Thyroid gland (tissue), 4 donors: ENCODE data around the gene ACSM6. TPM values are rescaled to one million over a fixed set of nuclear protein-coding genes. Genes with fewer than 3 reads are reported as not detected.
A peak's percentile ranks its signal among the peaks of the same experiment; 100 is the strongest.

Experiments
- DNase-seq, 2 donors: peaks; one replicate each; pipeline ENCODE4 v3.0.0-alpha.2; 2019
- H3K27ac ChIP-seq, 3 donors: fragments of 200-600 bp; sonication (generic); 1 replicate in 2 of 3; 2 replicates in 1 of 3; pipeline ENCODE4 v1.5.1; 2016 to 2019; ENCODE audit warnings: mild to moderate bottlenecking in 1 of 3, moderate library complexity in 1 of 3
- H3K27me3 ChIP-seq: fragments of 200-600 bp; sonication (generic); one replicate; pipeline ENCODE4 v1.5.1; 2019
- H3K36me3 ChIP-seq, 2 donors: fragments of 200-600 bp; sonication (generic); one replicate each; pipeline ENCODE4 v1.5.1; 2016 to 2019
- H3K4me1 ChIP-seq, 2 donors: fragments of 200-600 bp; sonication (generic); one replicate each; pipeline ENCODE4 v1.5.1; 2017 to 2019
- H3K4me3 ChIP-seq, 3 donors: fragments of 200-600 bp; sonication (generic); replicated peaks in 1 of 3; 1 replicate in 2 of 3; 2 replicates in 1 of 3; pipeline ENCODE4 v1.5.1; 2016; ENCODE audit warnings: mild to moderate bottlenecking in 1 of 3
- H3K9me3 ChIP-seq: fragments of 200-600 bp; sonication (generic); one replicate; pipeline ENCODE4 v1.5.1; 2017
- POLR2A ChIP-seq, 2 donors: fragments of 450-650 bp; IDR thresholded peaks; one replicate each; pipeline ENCODE4 v1.6.1; 2017; ENCODE audit warnings: antibody characterized with exemption in 2 of 2, mild to moderate bottlenecking in 2 of 2, moderate library complexity in 1 of 2
- WGBS, 2 donors: methylation state at CpG; one replicate each; pipeline ENCODE4 v1.1.5; 2017; 5-methylcytosine and 5-hydroxymethylcytosine counted together
- intact Hi-C: fragments of 100-400 bp; cut with DNase I; formaldehyde crosslinking; loops from one replicate; pipeline ENCODE4 v1.15.1; 2023
- total RNA-seq, 4 donors: library from RNA; depleted of rRNA; stranded (reverse); fragments of >200 nt; gene quantifications; one replicate each; pipeline ENCODE4 v1.2.3, GENCODE V29; 2016
- TF ChIP-seq, protein P1 (sequence below), 6 experiments: fragments of 200-600 bp in 3 of 6; fragments of 450-650 bp in 3 of 6; sonication (generic) in 3 of 6; IDR thresholded peaks; one replicate each; pipeline ENCODE4 v1.5.1; 2016 to 2019; ENCODE audit warnings: antibody characterized with exemption in 6 of 6, mild to moderate bottlenecking in 2 of 6, inconsistent platforms in 1 of 6, moderate library complexity in 1 of 6

Gene ACSM6
- total RNA-seq, 4 donors from 2014 or later: 0.54 to 0.63 (median 0.56) TPM; not detected in 1

GRCh38 chr10:95254629-95255028 is 60.6 kb downstream of the ACSM6 start:
- 86 to 90% methylated on average over 3 of the region's 3 CpGs for WGBS, 2 donors
- no peak overlapping the region for H3K4me3 ChIP-seq
- no peaks in the 10 kb centered on the region for H3K9me3 ChIP-seq
- TF ChIP-seq POLR2A (IDR thresholded peaks at IDR 0.05): no peak
- peak overlapping the region in 1 of 3 donors; percentile 6 for H3K27ac ChIP-seq
- intact Hi-C loops: no loop called here
- H3K36me3 ChIP-seq: peaks cover 8 to 12% of the 10 kb centered on the region in 2 donors
- H3K4me1 ChIP-seq: no peaks in the 10 kb centered on the region
- H3K27me3 ChIP-seq: no peaks in the 10 kb centered on the region
- no peak for DNase-seq

DNA sequence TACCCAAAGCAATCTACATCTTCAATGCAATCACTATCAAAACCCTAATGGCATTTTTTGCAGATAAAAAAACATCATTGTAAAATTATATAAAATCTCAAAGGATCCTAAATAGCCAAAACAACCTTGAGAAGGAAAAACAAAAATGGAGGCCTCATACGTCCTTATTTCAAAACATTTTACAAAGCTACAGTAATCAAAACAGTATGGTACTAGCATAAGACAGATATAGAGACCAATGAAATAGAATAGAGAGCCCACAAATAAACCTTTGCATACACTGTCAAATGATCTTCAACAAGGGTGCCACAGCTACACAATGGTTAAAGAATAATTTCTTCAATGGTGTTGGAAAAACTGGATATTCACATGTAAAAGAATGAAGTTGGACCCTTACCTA is 62.2 kb downstream of the ACSM6 start:
- no peak for DNase-seq
- Histone ChIP-seq H3K4me1 (peaks cover 12 to 13% of the 10 kb centered on the region in 2 donors), H3K27ac (no peak overlapping the region), H3K4me3 (no peak overlapping the region), H3K9me3 (no peaks in the 10 kb centered on the region), H3K27me3 (no peaks in the 10 kb centered on the region), H3K36me3 (peaks cover 8 to 17% of the 10 kb centered on the region in 2 donors)
- intact Hi-C loops: no loop called here
- TF ChIP-seq, protein P1, sequence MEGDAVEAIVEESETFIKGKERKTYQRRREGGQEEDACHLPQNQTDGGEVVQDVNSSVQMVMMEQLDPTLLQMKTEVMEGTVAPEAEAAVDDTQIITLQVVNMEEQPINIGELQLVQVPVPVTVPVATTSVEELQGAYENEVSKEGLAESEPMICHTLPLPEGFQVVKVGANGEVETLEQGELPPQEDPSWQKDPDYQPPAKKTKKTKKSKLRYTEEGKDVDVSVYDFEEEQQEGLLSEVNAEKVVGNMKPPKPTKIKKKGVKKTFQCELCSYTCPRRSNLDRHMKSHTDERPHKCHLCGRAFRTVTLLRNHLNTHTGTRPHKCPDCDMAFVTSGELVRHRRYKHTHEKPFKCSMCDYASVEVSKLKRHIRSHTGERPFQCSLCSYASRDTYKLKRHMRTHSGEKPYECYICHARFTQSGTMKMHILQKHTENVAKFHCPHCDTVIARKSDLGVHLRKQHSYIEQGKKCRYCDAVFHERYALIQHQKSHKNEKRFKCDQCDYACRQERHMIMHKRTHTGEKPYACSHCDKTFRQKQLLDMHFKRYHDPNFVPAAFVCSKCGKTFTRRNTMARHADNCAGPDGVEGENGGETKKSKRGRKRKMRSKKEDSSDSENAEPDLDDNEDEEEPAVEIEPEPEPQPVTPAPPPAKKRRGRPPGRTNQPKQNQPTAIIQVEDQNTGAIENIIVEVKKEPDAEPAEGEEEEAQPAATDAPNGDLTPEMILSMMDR (IDR thresholded peaks at IDR 0.05): no peak
- no peak for TF ChIP-seq POLR2A (IDR thresholded peaks at IDR 0.05)
- 96 to 98% methylated on average over 1 of the region's 1 CpG for WGBS, 2 donors

- no peak for TF ChIP-seq POLR2A (IDR thresholded peaks at IDR 0.05)
- TF ChIP-seq, protein P1 (IDR thresholded peaks at IDR 0.05): no peak
- WGBS, 2 donors: 96 to 97% methylated on average over 7 of the region's 7 CpGs
- no peak for DNase-seq
- Histone ChIP-seq H3K9me3 (no peaks in the 10 kb centered on the region), H3K36me3 (peaks cover 15 to 17% of the 10 kb centered on the region in 2 donors), H3K27me3 (no peaks in the 10 kb centered on the region), H3K27ac (no peak overlapping the region), H3K4me3 (no peak overlapping the region), H3K4me1 (peaks cover 14 to 16% of the 10 kb centered on the region in 2 donors)
- intact Hi-C loops: no loop called here
These were observed 63.8 kb downstream of the ACSM6 start for GRCh38 chr10:95257849-95258248.

GRCh38 chr10:95260397-95260881 is 66.4 kb downstream of the ACSM6 start:
- Histone ChIP-seq H3K36me3 (peaks cover 22 to 30% of the 10 kb centered on the region in 2 donors), H3K27me3 (no peaks in the 10 kb centered on the region), H3K4me1 (peaks cover 28 to 31% of the 10 kb centered on the region in 2 donors), H3K4me3 (no peak overlapping the region), H3K27ac (peak overlapping the region; percentile 62 to 84 (median 69)), H3K9me3 (no peaks in the 10 kb centered on the region)
- WGBS, 2 donors: 43 to 59% methylated on average over 3 of the region's 3 CpGs
- peak; percentile 65 to 70 for DNase-seq
- TF ChIP-seq, protein P1 (IDR thresholded peaks at IDR 0.05): no peak
- peak in 1 of 2 donors; percentile 30 for TF ChIP-seq POLR2A (IDR thresholded peaks at IDR 0.05)
- intact Hi-C loops: no loop called here

DNA sequence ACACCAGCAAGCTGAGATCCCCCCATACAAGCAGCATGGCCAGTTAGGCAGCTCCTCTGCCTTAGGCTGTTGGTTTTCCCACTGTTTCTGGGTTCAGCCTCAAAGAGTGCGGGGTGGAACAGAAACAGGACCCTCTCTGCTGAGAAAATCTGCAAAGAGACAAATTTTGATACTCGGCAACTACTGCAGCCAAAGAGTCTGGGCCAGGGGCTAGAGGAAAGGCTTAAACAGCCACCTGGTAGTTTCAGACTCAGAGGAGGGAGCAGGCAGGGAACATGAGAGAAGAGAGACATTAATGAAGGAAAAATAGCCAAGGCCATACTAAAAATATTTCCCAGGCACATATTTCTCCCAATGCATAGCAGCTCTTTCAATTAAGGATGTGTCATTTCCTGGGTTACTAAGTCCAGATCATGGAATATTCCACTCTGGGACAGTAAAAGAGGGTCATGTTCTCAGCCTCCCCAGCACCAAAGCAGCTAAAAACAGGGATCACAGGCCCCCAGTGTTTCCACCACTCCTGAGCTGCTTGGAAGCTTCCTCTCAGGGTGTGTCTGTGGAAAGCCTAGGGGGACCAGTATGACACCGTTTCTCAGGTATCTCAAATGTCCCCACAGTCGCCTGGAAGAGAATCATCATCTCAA is 67.0 kb downstream of the ACSM6 start:
- Histone ChIP-seq H3K27me3 (no peaks in the 10 kb centered on the region), H3K9me3 (no peaks in the 10 kb centered on the region), H3K4me3 (no peak overlapping the region), H3K27ac (peak overlapping the region; percentile 62 to 84 (median 69)), H3K36me3 (peaks cover 22 to 30% of the 10 kb centered on the region in 2 donors), H3K4me1 (peaks cover 28 to 33% of the 10 kb centered on the region in 2 donors)
- 80 to 83% methylated on average over 4 of the region's 4 CpGs for WGBS, 2 donors
- TF ChIP-seq POLR2A (IDR thresholded peaks at IDR 0.05): no peak
- TF ChIP-seq, protein P1 (IDR thresholded peaks at IDR 0.05): no peak
- intact Hi-C loops: no loop called here
- DNase-seq: no peak
